ENCODE measurements around the gene TECTA.

Gene TECTA

GRCh38 chr11:121071846-121072450 lies 29.1 kb upstream of the TECTA start:
- no peak overlapping the region for H3K4me2 ChIP-seq (ENCODE audit: insufficient read depth, low read length)
- no peak overlapping the region for H2AFZ ChIP-seq (ENCODE audit: low read depth, low read length)
- ATAC-seq (ENCODE audit: insufficient read depth, low read depth) (no peak), DNase-seq (no peak)
- H3K27me3 ChIP-seq (ENCODE audit: insufficient read depth, low read length, poor library complexity) = no peaks in the 10 kb centered on the region
- H3K79me2 ChIP-seq (ENCODE audit: insufficient read depth, low read length) = no peaks in the 10 kb centered on the region
- TF ChIP-seq EZH2 (IDR thresholded peaks at IDR 0.05; ENCODE audit: borderline replicate concordance, low read depth, low read length, severe bottlenecking) = no peak
- TF ChIP-seq, protein P1, sequence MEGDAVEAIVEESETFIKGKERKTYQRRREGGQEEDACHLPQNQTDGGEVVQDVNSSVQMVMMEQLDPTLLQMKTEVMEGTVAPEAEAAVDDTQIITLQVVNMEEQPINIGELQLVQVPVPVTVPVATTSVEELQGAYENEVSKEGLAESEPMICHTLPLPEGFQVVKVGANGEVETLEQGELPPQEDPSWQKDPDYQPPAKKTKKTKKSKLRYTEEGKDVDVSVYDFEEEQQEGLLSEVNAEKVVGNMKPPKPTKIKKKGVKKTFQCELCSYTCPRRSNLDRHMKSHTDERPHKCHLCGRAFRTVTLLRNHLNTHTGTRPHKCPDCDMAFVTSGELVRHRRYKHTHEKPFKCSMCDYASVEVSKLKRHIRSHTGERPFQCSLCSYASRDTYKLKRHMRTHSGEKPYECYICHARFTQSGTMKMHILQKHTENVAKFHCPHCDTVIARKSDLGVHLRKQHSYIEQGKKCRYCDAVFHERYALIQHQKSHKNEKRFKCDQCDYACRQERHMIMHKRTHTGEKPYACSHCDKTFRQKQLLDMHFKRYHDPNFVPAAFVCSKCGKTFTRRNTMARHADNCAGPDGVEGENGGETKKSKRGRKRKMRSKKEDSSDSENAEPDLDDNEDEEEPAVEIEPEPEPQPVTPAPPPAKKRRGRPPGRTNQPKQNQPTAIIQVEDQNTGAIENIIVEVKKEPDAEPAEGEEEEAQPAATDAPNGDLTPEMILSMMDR (IDR thresholded peaks at IDR 0.05; ENCODE audit: borderline replicate concordance, extremely low read depth, low read length, poor library complexity, severe bottlenecking) = no peak
- H3K27ac ChIP-seq (ENCODE audit: low read length) = no peak overlapping the region
- no peaks in the 10 kb centered on the region for H4K20me1 ChIP-seq (ENCODE audit: insufficient read depth, low read length)
- H3K4me3 ChIP-seq (ENCODE audit: low read depth in 1 of 2, low read length in 2 of 2) = no peak overlapping the region
- peaks cover 5% of the 10 kb centered on the region; the same call in 1 of the 2 replicates for H3K36me3 ChIP-seq (ENCODE audit: insufficient read depth, low read length)
- no peaks in the 10 kb centered on the region for H3K9me3 ChIP-seq (ENCODE audit: insufficient read depth, low read length, severe bottlenecking)
- no peaks in the 10 kb centered on the region for H3K4me1 ChIP-seq (ENCODE audit: insufficient read depth, low read length)
- no peak overlapping the region for H3K9ac ChIP-seq (ENCODE audit: low read depth, low read length)

DNA sequence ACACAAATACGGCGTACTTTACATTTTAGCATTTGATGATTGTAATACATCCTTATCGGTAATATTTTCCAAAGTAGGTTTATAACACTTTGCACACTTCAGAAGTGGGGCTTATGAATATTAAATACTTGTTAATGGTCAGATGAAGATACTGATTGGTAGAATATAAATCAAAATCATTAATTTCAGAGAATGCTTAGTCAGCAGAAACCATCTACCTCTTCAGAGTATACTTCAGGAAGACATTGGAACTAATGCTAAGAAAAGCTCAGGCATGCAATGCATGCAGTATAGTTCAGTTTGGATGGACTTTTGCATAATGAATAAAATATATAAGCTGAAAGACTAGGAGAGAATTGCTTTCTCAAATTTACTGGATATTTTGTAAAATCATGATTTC lies 19.7 kb upstream of the TECTA start:
- H3K27ac ChIP-seq (ENCODE audit: low read length) = no peak overlapping the region
- DNase-seq (no peak), ATAC-seq (ENCODE audit: insufficient read depth, low read depth) (no peak)
- H3K9ac ChIP-seq (ENCODE audit: low read depth, low read length) = no peak overlapping the region
- peaks cover 4% of the 10 kb centered on the region; the same call in 1 of the 2 replicates for H3K36me3 ChIP-seq (ENCODE audit: insufficient read depth, low read length)
- H3K79me2 ChIP-seq (ENCODE audit: insufficient read depth, low read length) = no peaks in the 10 kb centered on the region
- no peak overlapping the region for H3K4me3 ChIP-seq (ENCODE audit: low read depth in 1 of 2, low read length in 2 of 2)
- H3K4me1 ChIP-seq (ENCODE audit: insufficient read depth, low read length) = peaks cover 6% of the 10 kb centered on the region; the same call in 1 of the 2 replicates
- 0 out of 2 replicates have a peak, but pooled peaks cover 4% of the 10 kb centered on the region for H4K20me1 ChIP-seq (ENCODE audit: insufficient read depth, low read length)
- TF ChIP-seq, protein P1 (IDR thresholded peaks at IDR 0.05; ENCODE audit: borderline replicate concordance, extremely low read depth, low read length, poor library complexity, severe bottlenecking) = no peak
- no peak for TF ChIP-seq EZH2 (IDR thresholded peaks at IDR 0.05; ENCODE audit: borderline replicate concordance, low read depth, low read length, severe bottlenecking)
- H2AFZ ChIP-seq (ENCODE audit: low read depth, low read length) = no peak overlapping the region
- H3K4me2 ChIP-seq (ENCODE audit: insufficient read depth, low read length) = no peak overlapping the region
- H3K9me3 ChIP-seq (ENCODE audit: insufficient read depth, low read length, severe bottlenecking) = no peaks in the 10 kb centered on the region
- H3K27me3 ChIP-seq (ENCODE audit: insufficient read depth, low read length, poor library complexity) = no peaks in the 10 kb centered on the region

DNA sequence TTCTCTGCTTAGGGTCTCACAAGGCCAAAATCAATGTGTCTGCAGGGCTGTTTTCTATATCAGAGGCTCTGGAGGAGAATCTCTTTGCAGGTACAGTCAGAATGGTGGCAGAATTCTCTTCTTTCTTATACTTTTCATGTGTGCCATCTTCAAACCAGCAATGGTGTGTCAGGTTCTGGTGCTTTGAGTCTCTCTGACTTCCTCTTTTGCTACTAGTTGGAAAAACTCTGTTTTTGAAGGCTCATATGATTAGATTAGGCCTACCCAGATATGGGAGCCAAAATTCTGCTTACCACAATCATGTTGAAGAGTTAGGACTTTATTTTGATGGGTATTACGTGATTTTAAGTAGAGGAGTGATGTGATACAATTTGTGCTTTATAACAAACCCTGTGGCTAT lies 18.8 kb upstream of the TECTA start:
- Histone ChIP-seq H2AFZ (ENCODE audit: low read depth, low read length) (no peak overlapping the region), H3K4me1 (ENCODE audit: insufficient read depth, low read length) (peaks cover 6% of the 10 kb centered on the region; the same call in 1 of the 2 replicates), H3K27me3 (ENCODE audit: insufficient read depth, low read length, poor library complexity) (no peaks in the 10 kb centered on the region), H3K27ac (ENCODE audit: low read length) (no peak overlapping the region), H3K79me2 (ENCODE audit: insufficient read depth, low read length) (no peaks in the 10 kb centered on the region), H3K4me2 (ENCODE audit: insufficient read depth, low read length) (no peak overlapping the region), H3K4me3 (ENCODE audit: low read depth in 1 of 2, low read length in 2 of 2) (no peak overlapping the region), H3K9me3 (ENCODE audit: insufficient read depth, low read length, severe bottlenecking) (no peaks in the 10 kb centered on the region), H3K9ac (ENCODE audit: low read depth, low read length) (no peak overlapping the region), H4K20me1 (ENCODE audit: insufficient read depth, low read length) (0 out of 2 replicates have a peak, but pooled peaks cover 4% of the 10 kb centered on the region), H3K36me3 (ENCODE audit: insufficient read depth, low read length) (peaks cover 13% of the 10 kb centered on the region)
- TF ChIP-seq, protein P1 (IDR thresholded peaks at IDR 0.05; ENCODE audit: borderline replicate concordance, extremely low read depth, low read length, poor library complexity, severe bottlenecking) = no peak
- no peak for TF ChIP-seq EZH2 (IDR thresholded peaks at IDR 0.05; ENCODE audit: borderline replicate concordance, low read depth, low read length, severe bottlenecking)
- DNase-seq (no peak), ATAC-seq (ENCODE audit: insufficient read depth, low read depth) (no peak)
